Measurements from ENCODE around the gene ONECUT1.
"Not testable (repeated sequence)": the region's sequence is repeated elsewhere in the genome, so short reads cannot be mapped to it uniquely, and the experiment has no call there.

The ONECUT1 gene

GRCh38 chr15:52790169-52790708 lies at the start of gene ONECUT1:
Gene ONECUT1, minus strand, starts transcription at chr15:52790336. Its CDS starts 452 bp downstream, at chr15:52789884.
- DNase-seq: peak; percentile 25

DNA sequence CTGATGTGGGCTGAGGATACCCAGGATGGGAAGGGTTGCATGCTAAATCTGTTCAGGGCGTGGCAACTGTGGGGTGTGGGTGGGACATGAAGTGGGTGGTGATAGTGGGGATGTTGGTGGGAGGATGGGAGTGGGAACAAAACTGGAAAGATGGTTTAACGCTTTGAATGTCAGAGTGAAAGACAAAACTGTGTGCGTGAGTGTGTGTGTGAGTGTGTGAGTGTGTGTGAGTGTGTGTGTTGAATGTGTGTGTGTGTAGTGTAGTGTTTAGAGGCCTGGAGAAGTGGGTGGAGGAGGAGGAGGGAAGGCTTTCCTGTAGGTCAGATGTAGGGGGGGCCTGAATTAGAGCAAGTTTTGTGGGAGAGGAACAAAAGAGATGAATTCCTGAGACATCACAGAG lies 44.2 kb upstream of the ONECUT1 start:
- DNase-seq: no peak

GRCh38 chr15:52824169-52824942 lies 34.2 kb upstream of the ONECUT1 start:
- DNase-seq: not testable (repeated sequence)

DNA sequence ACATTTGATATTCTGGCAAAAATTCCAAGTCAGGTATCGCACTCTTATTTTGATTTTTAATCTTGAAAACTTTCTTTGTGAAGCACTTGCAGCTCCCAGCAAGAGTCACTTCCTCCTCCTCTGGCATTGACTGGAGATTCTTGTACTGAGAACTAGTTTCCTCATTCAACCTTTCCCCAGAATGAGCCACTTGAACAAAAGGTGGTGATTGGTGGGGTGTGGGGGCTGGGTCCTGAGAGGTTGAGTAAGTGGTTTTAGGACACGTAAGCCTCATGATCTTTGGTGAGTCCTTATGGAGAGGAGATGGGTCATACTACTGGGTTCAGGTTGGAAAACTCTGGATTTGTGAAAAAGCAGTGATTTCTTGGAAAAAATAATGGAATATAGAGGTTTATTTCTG lies 32.3 kb upstream of the ONECUT1 start:
- no peak for DNase-seq

DNA sequence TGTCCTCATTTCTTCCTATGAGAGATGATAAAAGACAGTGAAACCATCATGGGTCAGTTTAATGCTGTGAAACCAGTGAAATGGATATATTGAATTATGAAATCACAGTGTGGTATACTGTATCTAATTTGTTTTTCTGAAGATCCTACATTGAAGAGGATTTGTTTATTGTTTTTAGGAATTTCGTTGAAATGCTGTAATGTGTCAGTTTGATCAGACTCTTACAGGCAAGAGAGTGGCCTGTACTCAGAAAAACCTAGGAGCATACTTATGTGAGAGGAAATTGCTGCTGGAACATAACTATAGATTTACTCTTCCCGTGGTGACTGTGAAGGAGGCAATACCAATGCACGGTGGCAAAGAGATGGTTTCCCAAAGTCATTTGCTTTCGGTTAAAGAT lies 29.1 kb upstream of the ONECUT1 start:
- no peak for DNase-seq

GRCh38 chr15:52815899-52816298 lies 25.8 kb upstream of the ONECUT1 start:
- not testable (repeated sequence) for DNase-seq

GRCh38 chr15:52808996-52809395 lies 18.9 kb upstream of the ONECUT1 start:
- no peak for DNase-seq

GRCh38 chr15:52808441-52808840 lies 18.3 kb upstream of the ONECUT1 start:
- DNase-seq: no peak

GRCh38 chr15:52806284-52806655 lies 16.1 kb upstream of the ONECUT1 start:
- DNase-seq: no peak

DNA sequence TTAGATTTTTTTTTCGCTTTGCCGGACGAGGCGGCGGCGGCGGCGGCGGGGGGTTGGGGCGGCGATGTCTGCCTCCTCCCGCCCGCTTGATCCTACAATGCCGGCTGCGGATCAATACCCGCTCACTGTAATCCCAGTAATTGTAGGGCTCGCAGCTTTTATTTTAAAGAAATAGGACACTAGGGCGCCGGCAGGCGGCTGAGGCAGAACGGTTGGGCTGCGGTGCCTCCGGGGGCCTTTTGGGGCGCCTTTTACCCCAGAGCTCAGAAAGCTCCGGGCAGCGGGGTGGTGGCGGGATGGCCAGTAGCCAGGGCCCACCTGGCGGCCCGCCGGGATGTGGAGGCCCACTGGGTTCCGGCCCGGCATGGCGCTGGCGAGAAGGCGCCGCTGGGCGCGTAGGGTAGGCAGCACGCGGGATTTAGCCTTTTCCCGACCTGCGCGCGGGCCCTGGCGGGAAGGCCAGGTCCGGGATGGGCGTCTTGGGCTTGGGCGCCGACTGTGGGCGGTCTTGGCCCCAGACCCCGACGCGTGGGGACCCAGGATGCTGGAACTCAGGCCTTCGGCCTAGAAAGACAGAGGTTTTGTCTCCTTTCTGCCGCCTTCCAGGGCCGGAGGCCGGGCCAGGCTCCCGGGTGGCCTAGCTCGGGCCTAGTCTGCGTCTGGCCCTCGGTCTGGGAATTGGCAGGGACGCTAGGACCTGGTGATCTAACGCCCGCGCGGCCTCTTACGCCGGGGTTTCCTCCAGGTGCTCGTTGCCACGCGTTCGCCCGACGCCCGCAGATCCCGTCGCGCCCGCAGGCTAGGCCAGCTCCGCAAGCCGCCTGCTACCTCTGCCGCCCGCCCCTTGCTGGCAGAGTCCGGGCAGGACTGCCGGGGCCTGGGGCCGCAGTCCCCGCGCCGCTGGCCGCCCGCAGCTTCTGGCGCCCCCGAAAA lies 15.5 kb upstream of the ONECUT1 start:
- no peak for DNase-seq

DNA sequence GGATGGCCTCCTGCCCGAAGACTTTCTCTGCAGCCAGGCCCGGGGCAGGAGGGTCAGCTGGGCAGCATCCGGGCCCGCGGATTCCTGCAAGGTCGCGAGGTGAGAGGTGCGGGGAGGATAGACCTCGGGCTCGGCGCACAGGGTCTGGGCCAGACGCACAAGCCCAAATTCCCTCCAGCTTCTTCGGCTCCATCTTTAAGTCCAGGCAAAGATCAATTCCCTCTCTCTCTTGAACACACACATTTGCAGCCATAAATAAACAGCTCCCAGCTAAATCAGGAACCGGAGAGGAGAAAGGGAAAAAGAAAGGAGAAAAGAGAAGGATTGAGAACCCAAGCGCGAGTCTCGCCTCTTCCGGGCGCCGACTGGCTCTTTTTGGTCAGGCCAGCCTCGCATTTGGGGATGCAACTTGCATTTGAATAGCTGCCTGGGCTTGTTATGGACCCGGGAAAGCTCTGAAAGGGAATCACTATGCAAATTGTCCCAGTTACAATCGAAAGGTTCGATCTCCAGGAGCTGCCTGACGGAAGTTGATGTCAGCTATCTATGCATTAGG lies 14.5 kb upstream of the ONECUT1 start:
- DNase-seq: no peak

DNA sequence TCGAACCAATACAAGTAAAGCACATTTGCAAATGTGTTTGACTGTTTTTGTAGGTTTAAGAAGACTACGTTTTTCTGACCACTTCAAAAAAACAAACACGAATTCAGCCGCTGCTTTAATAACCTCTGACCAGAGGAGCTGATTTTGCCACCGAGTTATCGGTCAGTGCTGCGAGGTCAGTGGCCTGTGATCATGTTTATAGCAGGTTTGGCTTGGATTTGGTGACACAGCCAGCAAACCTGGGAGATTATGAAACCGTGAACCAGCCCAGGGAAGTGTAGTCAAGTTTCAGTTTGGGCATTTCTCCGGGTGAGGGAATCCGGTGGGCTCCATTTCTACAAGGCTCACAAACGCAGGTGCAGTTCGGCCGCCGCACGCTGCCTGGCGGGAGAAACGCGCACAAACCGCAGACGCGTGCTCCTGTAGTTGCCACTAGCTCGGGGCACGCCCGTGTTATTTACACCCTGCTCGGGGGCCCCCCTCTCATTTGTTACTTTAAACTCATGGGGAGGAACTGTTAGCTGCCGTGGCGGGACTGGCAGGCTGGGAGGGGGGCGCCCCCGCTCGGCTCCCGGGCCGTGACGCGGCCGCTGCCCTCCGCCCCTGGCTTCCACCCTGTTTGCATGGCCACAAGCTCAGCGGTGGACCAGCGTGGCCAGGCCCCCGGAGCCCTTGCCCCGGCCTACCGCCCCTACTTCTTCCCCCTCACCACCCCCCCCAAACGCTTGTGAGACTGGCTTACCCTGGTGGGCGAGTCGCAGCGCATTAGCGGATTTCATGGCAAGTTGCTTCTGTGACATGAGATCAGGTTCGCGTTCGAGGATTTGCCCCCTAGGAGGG lies 13.6 kb upstream of the ONECUT1 start:
- no peak for DNase-seq

DNA sequence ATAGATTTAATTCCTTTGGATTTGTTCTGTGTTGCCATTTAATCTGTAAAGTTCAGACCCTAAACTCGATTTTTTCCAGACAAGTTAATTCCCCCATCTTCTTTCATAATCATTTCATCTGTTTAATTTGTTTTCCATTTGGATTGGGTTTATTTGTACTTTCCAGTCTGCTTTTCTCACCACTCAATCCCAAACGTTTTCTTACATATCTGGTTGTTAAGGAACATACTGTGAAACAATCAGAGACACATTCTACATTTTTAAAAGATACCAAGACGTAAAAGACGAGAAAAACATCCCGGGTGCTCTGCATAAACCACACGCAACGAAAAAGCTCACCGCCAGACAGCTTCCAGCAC lies 13.0 kb upstream of the ONECUT1 start:
- no peak for DNase-seq

- no peak for DNase-seq
Observed at GRCh38 chr15:52802110-52802509, 12.0 kb upstream of the ONECUT1 start.

DNA sequence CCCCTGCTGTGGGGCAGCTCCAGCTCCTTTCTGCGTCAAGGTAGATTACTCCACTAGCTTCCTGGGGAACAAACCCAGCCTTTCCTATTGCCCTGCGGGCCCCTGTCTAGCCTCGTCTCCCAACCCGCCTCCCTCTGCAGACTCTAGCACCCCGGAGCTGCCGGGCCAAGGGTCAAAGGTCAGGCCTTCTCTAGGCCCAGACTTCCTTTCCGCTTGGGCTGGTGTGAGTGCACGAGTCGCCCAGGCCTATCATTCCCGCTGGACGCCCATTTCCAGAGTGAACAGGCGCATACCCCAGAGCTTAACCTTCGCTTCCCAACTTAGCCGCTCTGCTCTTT lies 11.6 kb upstream of the ONECUT1 start:
- DNase-seq: no peak

GRCh38 chr15:52800828-52801747 lies 11.0 kb upstream of the ONECUT1 start:
- DNase-seq: no peak

DNA sequence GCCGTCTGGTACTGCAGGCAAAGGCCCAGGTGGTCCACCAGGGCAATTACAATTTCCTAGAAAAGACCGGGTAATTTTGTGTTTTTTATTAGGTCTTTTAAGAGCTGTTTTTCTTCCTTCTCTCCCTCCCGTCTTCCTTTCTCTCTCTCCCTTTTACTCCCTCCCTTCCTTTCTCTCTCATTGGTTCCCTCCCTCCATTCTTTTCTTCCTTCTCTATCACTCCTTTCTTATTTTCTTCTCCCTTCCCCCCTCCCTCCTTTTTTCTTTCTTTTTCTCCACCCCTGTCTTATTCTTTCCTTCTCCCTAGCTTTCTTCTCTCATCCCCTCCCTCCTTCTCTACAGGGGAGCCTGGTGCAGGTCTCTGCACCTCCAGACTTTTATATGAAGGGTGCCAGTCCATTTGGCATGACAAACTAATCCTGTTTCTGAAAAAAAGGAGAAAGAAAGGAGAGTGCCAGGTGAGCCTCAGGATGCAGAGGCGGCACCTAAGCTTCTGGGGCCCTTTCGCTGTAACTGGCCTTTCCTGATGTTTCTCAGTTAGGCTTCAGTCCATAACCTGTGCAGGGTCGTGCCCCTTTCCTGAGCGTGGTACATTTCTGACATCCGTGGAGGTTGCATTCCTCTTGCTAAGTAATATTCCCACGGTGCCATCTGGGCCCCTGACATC lies 9.1 kb upstream of the ONECUT1 start:
- no peak for DNase-seq

DNA sequence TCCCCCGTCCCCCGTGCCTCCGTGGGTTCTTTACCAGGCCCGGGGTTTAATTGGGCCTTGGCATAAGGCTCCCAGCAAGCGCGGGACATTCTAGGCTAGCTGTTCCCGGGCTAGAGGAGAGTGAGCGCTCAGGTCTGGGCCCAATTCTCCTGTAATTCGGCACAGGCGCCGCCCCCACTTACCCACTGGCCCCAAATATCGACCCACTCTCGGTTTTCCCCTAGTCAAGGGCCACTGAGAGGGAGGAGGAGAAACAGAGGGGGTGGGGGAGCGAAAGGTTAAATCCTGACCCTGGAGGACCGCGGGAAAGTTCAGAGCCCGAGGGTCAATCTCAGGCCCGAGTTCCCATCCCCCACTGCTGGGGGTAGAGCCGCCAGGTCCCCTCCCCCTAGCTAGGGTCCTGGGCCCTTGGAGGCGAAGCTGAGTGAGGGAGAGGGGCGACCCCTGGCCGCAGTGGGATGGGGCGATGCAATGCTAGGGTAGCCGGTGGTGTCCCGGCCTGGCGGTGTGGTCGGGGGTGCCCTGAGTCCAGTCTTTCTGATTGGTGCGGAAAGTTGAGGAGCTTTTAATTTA lies 8.5 kb upstream of the ONECUT1 start:
- DNase-seq: no peak

GRCh38 chr15:52797625-52798501 lies 7.7 kb upstream of the ONECUT1 start:
- no peak for DNase-seq
